Lung (tissue), 12 donors: Measurements from ENCODE around the gene COPZ2. TPM values are rescaled to one million over a fixed set of nuclear protein-coding genes. Genes with fewer than 3 reads are reported as not detected.
"Not testable (repeated sequence)": the region's sequence is repeated elsewhere in the genome, so short reads cannot be mapped to it uniquely, and the experiment has no call there.

Experiments used
- ATAC-seq: fragments of 200-7000 bp; cut with Tn5 transposase; one replicate; pipeline ENCODE4 v1.9.1; 2020; ENCODE audit warnings: moderate number of reproducible peaks; ENCODE audit not compliant: insufficient read depth, low FRiP score
- DNase-seq, 3 donors: peaks; one replicate each; pipeline ENCODE4 v3.0.0-alpha.2; 2013 to 2017
- H3K27ac ChIP-seq, 2 donors: one replicate each; pipeline ENCODE4 v1.5.1; 2013; ENCODE audit warnings: mild to moderate bottlenecking in 2 of 2, moderate library complexity in 2 of 2, control low read depth in 1 of 2, inconsistent platforms in 1 of 2, low read depth in 1 of 2, low read length in 1 of 2
- H3K27me3 ChIP-seq, 3 donors: one replicate each; pipeline ENCODE4 v1.5.1; 2013; ENCODE audit warnings: low read length in 2 of 3; ENCODE audit not compliant: control insufficient read depth in 3 of 3, insufficient read depth in 3 of 3
- H3K36me3 ChIP-seq, 4 donors: one replicate each; pipeline ENCODE4 v1.5.1; 2013; ENCODE audit warnings: low read length in 4 of 4, mild to moderate bottlenecking in 1 of 4, moderate library complexity in 1 of 4; ENCODE audit not compliant: control insufficient read depth in 4 of 4, insufficient read depth in 4 of 4
- H3K4me1 ChIP-seq, 5 donors: one replicate each; pipeline ENCODE4 v1.5.1; 2013; ENCODE audit warnings: low read length in 5 of 5, mild to moderate bottlenecking in 2 of 5, moderate library complexity in 1 of 5; ENCODE audit not compliant: control insufficient read depth in 5 of 5, insufficient read depth in 5 of 5
- H3K4me3 ChIP-seq: one replicate; pipeline ENCODE4 v1.5.1; 2013; ENCODE audit warnings: mild to moderate bottlenecking, control low read depth, moderate library complexity
- H3K9ac ChIP-seq, 2 donors: one replicate each; pipeline ENCODE4 v1.5.1; 2013; ENCODE audit warnings: low read length in 2 of 2, control low read depth in 1 of 2; ENCODE audit not compliant: insufficient read depth in 1 of 2
- H3K9me3 ChIP-seq, 4 donors: one replicate each; pipeline ENCODE4 v1.5.1; 2013; ENCODE audit warnings: low read length in 3 of 4, mild to moderate bottlenecking in 1 of 4, moderate library complexity in 1 of 4; ENCODE audit not compliant: control insufficient read depth in 4 of 4, insufficient read depth in 3 of 4
- CTCF ChIP-seq: IDR thresholded peaks from 2 replicates; pipeline ENCODE4 v1.5.1; 2012; ENCODE audit warnings: mild to moderate bottlenecking; ENCODE audit errors: control extremely low read depth, extremely low read depth
- WGBS, 2 donors: extraction: QIAGEN DNeasy Blood & Tissue Kit; methylation state at CpG; one replicate each; pipeline ENCODE4 v1.1.7; 2013; 5-methylcytosine and 5-hydroxymethylcytosine counted together
- polyA plus RNA-seq, 2 donors: library from polyadenylated mRNA; stranded (reverse); fragments of 200-250 nt; gene quantifications; one replicate each; pipeline ENCODE4 v1.2.1, GENCODE V29; 2013
- total RNA-seq, 2 donors: library from RNA; depleted of rRNA in 1 of 2; stranded (reverse); fragments of >200 nt in 1 of 2; gene quantifications; one replicate each; pipeline ENCODE4 v1.2.1, GENCODE V29; 2014 to 2021
- donor health status: control.
- donor health status: control.
- donor health status: Bipolar disorder and iron deficiency.
- donor health status: healthy.
- donor health status: DM: yes; HTN: yes; CAD: no.

The COPZ2 gene
- total and polyA plus RNA-seq, 4 donors = 6.2 to 25.5 (median 11.6) TPM

- TF ChIP-seq CTCF = no peak
- Histone ChIP-seq H3K4me1 (peaks cover 0 to 8% (median 3%) of the 10 kb centered on the region in 5 donors), H3K4me3 (no peak overlapping the region), H3K36me3 (peaks cover 8 to 51% (median 20%) of the 10 kb centered on the region in 4 donors), H3K9me3 (no peaks in the 10 kb centered on the region), H3K9ac (no peak overlapping the region), H3K27ac (no peak overlapping the region), H3K27me3 (no peaks in the 10 kb centered on the region)
- 65 to 73% methylated on average over 2 of the region's 2 CpGs for WGBS, 2 donors
- no peak for DNase-seq
- no peak for ATAC-seq
Measured at GRCh38 chr17:48070195-48070594, 32.6 kb upstream of the COPZ2 start.

GRCh38 chr17:48068491-48068961 lies 30.9 kb upstream of the COPZ2 start:
- no peak for ATAC-seq
- H3K4me3 ChIP-seq = no peak overlapping the region
- peaks cover 8 to 44% (median 21%) of the 10 kb centered on the region in 4 donors for H3K36me3 ChIP-seq
- no peak for TF ChIP-seq CTCF
- no peaks in the 10 kb centered on the region for H3K27me3 ChIP-seq
- no peak overlapping the region for H3K9ac ChIP-seq
- H3K9me3 ChIP-seq = no peaks in the 10 kb centered on the region
- peaks cover 0 to 8% (median 3%) of the 10 kb centered on the region in 5 donors for H3K4me1 ChIP-seq
- 81 to 83% methylated on average over 3 of the region's 3 CpGs for WGBS, 2 donors
- no peak for DNase-seq
- no peak overlapping the region for H3K27ac ChIP-seq

GRCh38 chr17:48067808-48068207 lies 30.2 kb upstream of the COPZ2 start:
- not testable (repeated sequence) for H3K4me3 ChIP-seq, ATAC-seq, DNase-seq, H3K9ac ChIP-seq, H3K4me1 ChIP-seq, H3K27ac ChIP-seq, H3K9me3 ChIP-seq, H3K27me3 ChIP-seq
- H3K36me3 ChIP-seq = peaks cover 8 to 43% (median 21%) of the 10 kb centered on the region in 4 donors
- 82 to 88% methylated on average over 2 of the region's 2 CpGs for WGBS, 2 donors

- 95 to 97% methylated on average over 3 of the region's 3 CpGs for WGBS, 2 donors
- H3K27ac ChIP-seq = no peak overlapping the region
- H3K36me3 ChIP-seq = peaks cover 11 to 45% (median 21%) of the 10 kb centered on the region in 4 donors
- TF ChIP-seq CTCF = no peak
- no peak overlapping the region for H3K4me3 ChIP-seq
- no peak for DNase-seq
- ATAC-seq = no peak
- peak overlapping the region in 1 of 2 donors; percentile 24 for H3K9ac ChIP-seq
- H3K9me3 ChIP-seq = no peaks in the 10 kb centered on the region
- peaks cover 0 to 8% (median 3%) of the 10 kb centered on the region in 5 donors for H3K4me1 ChIP-seq
- H3K27me3 ChIP-seq = no peaks in the 10 kb centered on the region
Measured at GRCh38 chr17:48067245-48067644, 29.6 kb upstream of the COPZ2 start.
